ENCODE measurements around the gene WBP1L. TPM values are rescaled to one million over a fixed set of nuclear protein-coding genes. Genes with fewer than 3 reads are reported as not detected.
"Not testable (repeated sequence)": the region's sequence is repeated elsewhere in the genome, so short reads cannot be mapped to it uniquely, and the experiment has no call there.

The WBP1L gene
- total RNA-seq, 2 experiments from 2014 or later = 23.9 to 24.6 TPM

DNA sequence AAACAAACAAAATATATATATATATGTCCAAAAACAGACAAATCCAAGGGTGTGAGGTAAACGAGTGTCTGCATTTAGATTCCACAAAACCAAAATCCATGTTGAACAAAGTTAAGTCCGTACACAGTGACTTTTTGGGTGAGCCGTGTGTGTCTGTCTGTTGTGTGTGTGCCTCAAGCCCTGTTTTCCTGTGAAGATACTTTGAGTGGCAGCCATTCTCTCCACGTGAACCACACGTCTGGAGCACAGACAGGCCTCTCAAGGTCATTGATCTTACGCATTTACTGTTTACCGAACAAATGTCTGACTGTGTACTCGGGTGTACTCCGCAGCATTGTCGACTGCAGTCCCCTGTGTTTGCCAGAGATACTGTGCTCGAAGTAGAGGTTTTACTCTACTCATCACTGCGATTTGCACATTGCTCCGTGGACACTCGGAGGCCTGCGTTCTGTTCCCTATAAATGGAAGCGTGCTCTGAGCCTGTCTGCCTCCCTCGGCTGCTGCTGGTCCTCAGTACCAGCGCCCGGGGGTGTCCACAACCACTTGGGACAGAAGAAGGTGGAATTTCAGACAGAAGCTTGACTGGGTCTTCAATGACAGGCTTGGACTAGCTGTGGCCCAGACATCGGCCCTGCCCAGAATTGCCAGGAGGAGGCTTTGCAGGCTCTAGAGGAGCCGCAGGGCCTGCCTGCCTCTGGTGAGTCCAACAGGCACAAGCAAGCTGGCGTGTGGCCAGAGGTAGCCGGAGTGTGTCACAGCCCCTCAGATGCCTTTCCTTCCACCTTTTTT is 71.3 kb downstream of the WBP1L start:
- Mint-ChIP-seq H3K27me3 (no peaks in the 10 kb centered on the region), H3K27ac (no peak overlapping the region), H3K4me1 (peaks cover 32% of the 10 kb centered on the region), H3K36me3 (peaks cover 20% of the 10 kb centered on the region), H3K4me3 (no peak overlapping the region), H3K9me3 (ENCODE audit: low read depth) (no peaks in the 10 kb centered on the region)
- DNase-seq (no peak), ATAC-seq (no peak)
- CTCF ChIA-PET = interaction anchor here (1.1 kb wide), 1 partner anchor 19 kb away, joined by 3 read pairs; no protein-coding TSS in a partner anchor

DNA sequence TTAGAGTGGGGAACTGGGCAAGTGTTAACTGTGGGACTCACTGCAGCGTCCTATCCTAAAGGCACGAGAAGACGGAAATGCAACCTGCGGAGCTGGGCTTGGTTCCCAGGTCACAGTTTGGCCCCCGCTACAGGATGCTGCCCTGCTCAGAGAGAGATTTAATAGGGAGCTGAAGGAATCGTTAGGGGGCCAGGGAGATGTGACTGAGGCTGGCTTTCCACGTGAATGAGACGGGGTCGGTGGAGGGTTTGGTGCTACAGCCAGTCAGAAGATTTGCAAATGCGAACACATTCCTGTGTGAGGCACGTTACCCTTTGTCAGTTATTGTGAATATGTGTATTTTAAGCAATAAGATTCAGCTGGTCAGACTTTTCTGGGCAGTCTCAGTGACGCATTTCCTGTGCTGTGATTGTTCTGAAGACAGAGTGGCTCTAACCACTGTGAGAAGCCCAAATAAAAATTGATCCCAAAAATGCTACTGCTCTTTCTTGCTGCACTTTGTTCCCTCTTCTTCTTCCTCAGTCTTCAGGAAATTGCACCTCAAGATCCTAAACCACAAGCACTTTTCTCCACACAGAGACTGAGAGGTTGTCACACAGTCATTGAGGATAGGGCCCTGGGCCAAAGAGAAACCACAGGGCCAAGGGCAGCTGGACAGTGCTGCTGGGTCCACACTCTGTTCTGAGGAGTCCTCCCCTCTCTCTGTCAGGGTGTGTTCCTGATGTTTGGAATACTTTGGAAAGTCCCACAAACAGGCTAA is 72.2 kb downstream of the WBP1L start:
- peaks cover 17% of the 10 kb centered on the region for H3K36me3 Mint-ChIP-seq
- no peak overlapping the region for H3K27ac Mint-ChIP-seq
- peaks cover 32% of the 10 kb centered on the region for H3K4me1 Mint-ChIP-seq
- H3K9me3 Mint-ChIP-seq (ENCODE audit: low read depth) = no peaks in the 10 kb centered on the region
- CTCF ChIA-PET = interaction anchor here (0.7 to 1.1 kb wide), 2 partner anchors 10 to 18 kb away, joined by 3 read pairs; no protein-coding TSS in a partner anchor
- ATAC-seq (no peak), DNase-seq (no peak)
- no peaks in the 10 kb centered on the region for H3K27me3 Mint-ChIP-seq
- H3K4me3 Mint-ChIP-seq = no peak overlapping the region

DNA sequence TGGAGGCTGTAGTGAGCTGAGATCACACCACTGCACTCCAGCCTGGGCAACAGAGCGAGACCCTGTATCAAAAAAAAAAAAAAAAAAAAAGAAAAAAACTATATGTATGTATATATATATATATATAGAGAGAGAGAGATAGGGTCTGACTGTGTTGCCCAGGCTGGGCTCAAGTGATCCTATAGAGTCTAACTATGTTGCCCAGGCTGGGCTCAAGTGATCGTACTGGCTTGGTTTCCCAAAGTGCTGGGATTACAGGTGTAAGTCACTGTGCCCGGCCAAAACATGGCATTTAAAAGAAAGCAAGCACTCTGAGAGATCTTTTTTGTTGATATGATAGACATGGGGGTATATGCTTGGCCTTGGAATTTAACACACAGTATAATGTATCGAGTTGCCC is 73.4 kb downstream of the WBP1L start:
- CTCF ChIA-PET = interaction anchor here (0.6 to 0.7 kb wide), 2 partner anchors 8 to 11 kb away, joined by 3 read pairs; no protein-coding TSS in a partner anchor
- no peak for ATAC-seq
- peaks cover 24% of the 10 kb centered on the region for H3K4me1 Mint-ChIP-seq

DNA sequence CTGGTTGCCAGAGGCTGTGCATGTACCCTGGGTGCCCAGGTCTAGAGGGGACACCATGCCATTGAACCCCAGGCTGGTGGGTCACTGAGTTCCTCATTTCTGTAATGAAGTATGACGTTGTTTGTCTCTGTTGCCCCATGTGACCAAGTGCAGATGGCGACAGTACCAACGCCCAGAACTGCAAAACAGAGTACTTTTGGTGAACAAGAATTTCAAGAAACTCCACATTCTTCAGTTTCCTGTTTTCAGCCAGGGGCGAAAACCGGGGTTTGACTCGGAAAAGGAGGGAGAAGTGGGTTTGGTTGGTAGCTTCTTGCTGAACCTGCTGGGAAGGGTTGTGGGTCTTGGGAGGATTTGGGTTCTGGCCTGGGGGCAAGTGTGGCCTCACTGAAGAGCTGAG is 75.3 kb downstream of the WBP1L start:
- peaks cover 8% of the 10 kb centered on the region for H3K4me1 Mint-ChIP-seq
- no peak for ATAC-seq
- H3K36me3 Mint-ChIP-seq = no peaks in the 10 kb centered on the region
- CTCF ChIA-PET = interaction anchor here (1.1 kb wide), 1 partner anchor 16 kb away, joined by 3 read pairs; no protein-coding TSS in a partner anchor
- no peak overlapping the region for H3K4me3 Mint-ChIP-seq
- H3K9me3 Mint-ChIP-seq (ENCODE audit: low read depth) = no peaks in the 10 kb centered on the region
- H3K27ac Mint-ChIP-seq = no peak overlapping the region
- no peak for DNase-seq
- H3K27me3 Mint-ChIP-seq = no peaks in the 10 kb centered on the region

More for the DNA sequence above, 73.4 kb downstream of the WBP1L start:
- DNase-seq = no peak
- Mint-ChIP-seq H3K27me3 (no peaks in the 10 kb centered on the region), H3K27ac (no peak overlapping the region), H3K36me3 (peaks cover 9% of the 10 kb centered on the region), H3K4me3 (no peak overlapping the region), H3K9me3 (ENCODE audit: low read depth) (no peaks in the 10 kb centered on the region)

DNA sequence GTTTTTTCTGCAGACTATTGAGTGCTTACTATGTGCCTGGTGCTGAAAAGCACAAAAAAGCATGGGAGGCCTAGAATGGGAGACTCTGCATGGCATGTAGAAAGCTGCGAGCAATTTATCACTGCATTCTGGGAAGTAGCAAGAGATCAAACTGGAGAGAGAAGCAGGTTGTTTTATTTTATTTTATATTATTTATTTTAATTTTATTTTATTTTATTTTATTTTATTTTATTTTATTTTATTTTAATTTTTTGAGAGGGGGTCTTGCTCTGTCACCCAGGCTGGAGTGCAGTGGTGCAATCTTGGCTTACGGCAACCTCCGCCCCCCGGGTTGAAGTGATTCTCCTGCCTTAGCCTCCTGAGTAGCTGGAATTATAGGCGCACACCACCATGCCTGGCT is 76.3 kb downstream of the WBP1L start:
- H3K4me3 Mint-ChIP-seq; H3K27me3 Mint-ChIP-seq; H3K4me1 Mint-ChIP-seq; H3K9me3 Mint-ChIP-seq (ENCODE audit: low read depth); ATAC-seq; H3K27ac Mint-ChIP-seq; DNase-seq; H3K36me3 Mint-ChIP-seq: not testable (repeated sequence)
- CTCF ChIA-PET = interaction anchor here (1.1 kb wide), 1 partner anchor 17 kb away, joined by 3 read pairs; no protein-coding TSS in a partner anchor

DNA sequence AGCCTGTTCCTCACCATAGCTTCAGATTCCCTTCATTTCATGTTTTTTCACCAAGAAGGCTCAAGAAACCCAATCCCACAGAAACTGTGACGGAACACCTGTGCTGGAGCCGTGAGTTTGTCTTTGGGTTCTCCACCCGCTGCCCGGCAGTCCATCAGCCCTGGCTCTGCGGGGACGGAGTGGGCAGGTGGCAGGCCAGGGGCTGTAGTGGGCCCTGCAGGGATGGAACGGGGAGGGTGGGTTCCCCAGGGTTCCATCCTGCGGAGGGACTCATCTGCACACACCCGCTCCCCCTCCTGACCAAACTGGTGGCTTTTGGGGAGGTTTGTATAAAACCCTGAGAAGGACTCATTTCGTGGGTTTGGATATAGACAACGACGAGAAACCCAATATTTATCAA is 78.5 kb downstream of the WBP1L start:
- Mint-ChIP-seq H3K4me1 (no peaks in the 10 kb centered on the region), H3K36me3 (no peaks in the 10 kb centered on the region), H3K27me3 (peaks cover 2% of the 10 kb centered on the region), H3K9me3 (ENCODE audit: low read depth) (no peaks in the 10 kb centered on the region), H3K27ac (no peak overlapping the region), H3K4me3 (no peak overlapping the region)
- DNase-seq (no peak), ATAC-seq (no peak)
- CTCF ChIA-PET = interaction anchor here (0.8 to 1.0 kb wide), 2 partner anchors 10 to 78 kb away, joined by 3 read pairs; partner anchors contain the start of gene WBP1L

DNA sequence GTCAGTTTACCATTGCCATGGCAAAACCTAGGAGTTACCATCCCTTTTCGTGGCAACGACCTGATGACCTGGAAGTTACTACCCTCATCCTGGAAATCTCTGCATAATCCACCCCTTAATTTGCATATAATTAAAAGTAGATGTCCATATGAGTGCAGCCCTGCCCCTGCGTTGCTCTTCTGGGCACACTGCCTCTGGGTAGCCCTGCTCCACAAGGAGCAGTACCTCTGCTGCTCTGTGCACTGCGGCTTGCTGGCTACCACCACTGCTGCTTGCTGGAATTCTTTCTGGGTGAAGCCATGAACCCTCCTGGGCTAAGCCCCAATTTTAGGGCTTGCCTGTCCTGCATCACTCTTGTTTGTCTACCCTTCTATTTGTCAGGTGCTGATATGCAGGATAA is 80.9 kb downstream of the WBP1L start:
- DNase-seq (no peak), ATAC-seq (no peak)
- CTCF ChIA-PET = interaction anchor here (0.5 kb wide), 1 partner anchor 8 kb away, joined by 3 read pairs; no protein-coding TSS in a partner anchor
- H3K4me1 Mint-ChIP-seq = no peaks in the 10 kb centered on the region
- no peaks in the 10 kb centered on the region for H3K36me3 Mint-ChIP-seq
- H3K27me3 Mint-ChIP-seq = peaks cover 2% of the 10 kb centered on the region
- no peak overlapping the region for H3K27ac Mint-ChIP-seq
- no peak overlapping the region for H3K4me3 Mint-ChIP-seq
- no peaks in the 10 kb centered on the region for H3K9me3 Mint-ChIP-seq (ENCODE audit: low read depth)

DNA sequence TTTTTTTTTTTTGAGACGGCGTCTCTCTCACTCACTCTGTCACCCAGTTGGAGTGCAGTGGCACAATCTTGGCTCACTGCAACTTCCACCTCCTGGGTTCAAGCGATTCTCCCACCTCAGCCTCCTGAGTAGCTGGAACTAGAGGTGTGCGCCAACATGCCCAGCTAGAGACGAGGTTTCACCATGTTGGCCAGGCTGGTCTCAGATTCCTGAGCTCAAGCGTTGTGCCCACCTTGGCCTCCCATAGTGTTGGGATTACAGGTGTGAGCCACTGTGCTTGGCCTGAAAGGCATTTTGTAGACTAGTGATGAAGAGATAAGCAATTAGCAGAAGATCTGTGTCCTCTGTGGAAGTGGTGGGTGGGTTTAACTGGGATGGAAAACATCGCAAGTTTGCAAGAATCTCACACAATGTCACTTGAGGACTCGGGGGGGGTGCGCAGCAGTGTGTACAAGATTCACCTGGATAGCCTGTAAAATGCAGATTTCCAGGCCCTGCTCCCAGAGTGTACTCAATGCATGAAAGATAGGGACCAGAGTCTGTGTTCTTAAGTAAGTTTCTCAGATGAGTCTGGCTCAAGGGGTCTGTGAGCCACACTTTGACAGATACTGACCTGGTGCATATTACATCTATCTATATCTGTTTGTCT is 82.5 kb downstream of the WBP1L start:
- no peak overlapping the region for H3K27ac Mint-ChIP-seq
- no peak for ATAC-seq
- no peaks in the 10 kb centered on the region for H3K9me3 Mint-ChIP-seq (ENCODE audit: low read depth)
- no peaks in the 10 kb centered on the region for H3K36me3 Mint-ChIP-seq
- CTCF ChIA-PET = interaction anchor here (0.9 kb wide), 1 partner anchor 76 kb away, joined by 7 read pairs; no protein-coding TSS in a partner anchor
- no peaks in the 10 kb centered on the region for H3K4me1 Mint-ChIP-seq
- H3K27me3 Mint-ChIP-seq = peaks cover 2% of the 10 kb centered on the region
- H3K4me3 Mint-ChIP-seq = no peak overlapping the region
- no peak for DNase-seq

DNA sequence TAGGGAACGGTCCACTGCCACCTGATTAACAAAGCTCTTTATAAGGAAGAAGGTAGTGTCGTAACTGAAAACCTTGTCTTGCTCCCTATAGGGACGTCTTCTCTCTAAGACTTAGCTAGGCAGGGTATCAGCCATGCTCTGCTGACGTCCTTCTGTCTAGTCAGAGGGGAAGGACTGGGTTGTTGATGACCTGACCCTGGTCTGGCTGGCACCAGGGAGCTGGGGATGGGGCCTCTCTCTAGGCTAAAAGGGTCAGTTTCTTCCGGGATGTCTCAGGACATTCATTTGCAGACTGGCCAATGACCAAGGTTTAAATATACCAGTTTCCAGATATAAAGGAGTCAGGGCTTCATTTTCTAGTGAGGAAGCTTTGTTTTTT is 83.8 kb downstream of the WBP1L start:
- no peaks in the 10 kb centered on the region for H3K4me1 Mint-ChIP-seq
- H3K36me3 Mint-ChIP-seq = no peaks in the 10 kb centered on the region
- ATAC-seq (no peak), DNase-seq (no peak)
- H3K9me3 Mint-ChIP-seq (ENCODE audit: low read depth) = no peaks in the 10 kb centered on the region
- peaks cover 2% of the 10 kb centered on the region for H3K27me3 Mint-ChIP-seq
- H3K4me3 Mint-ChIP-seq = no peak overlapping the region
- CTCF ChIA-PET = interaction anchor here (0.8 to 1.3 kb wide), 3 partner anchors 9 to 417 kb away, joined by 3 read pairs; no protein-coding TSS in a partner anchor
- no peak overlapping the region for H3K27ac Mint-ChIP-seq

DNA sequence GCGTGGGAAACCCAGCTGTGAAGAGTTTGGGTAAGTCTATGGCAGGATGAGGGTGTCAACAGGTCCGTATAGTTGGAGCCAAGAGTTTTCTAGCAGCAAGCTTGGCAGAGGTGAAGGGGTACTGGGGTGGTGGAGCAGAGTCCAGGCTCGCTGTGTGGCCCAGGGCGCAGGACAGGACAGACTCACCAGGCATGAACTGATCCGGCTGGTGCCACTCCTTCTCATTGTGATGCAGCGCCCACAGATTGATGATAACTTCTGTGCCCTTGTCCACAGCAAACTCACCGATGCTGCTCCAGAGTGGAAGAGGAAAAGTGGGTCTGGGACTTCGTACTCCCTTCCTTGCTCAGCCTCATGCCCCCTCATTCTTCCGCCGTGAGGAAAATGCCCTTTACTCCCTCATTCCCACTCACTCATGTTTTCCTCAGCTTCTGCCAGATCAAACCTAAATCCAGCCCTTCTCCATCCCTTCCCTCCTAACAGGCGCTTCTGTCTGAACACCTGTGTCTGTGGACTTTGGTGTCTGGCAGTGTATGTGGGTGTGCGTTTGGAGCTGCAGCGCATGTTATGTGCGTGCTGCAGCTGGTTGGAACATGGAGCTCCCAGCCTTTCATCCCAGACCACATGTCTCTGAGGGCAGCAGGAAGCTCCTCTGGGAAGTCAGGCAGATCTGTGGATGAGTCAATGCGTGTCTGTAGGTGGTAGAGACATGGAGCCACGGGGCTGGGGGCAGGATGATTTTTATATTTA is 87.7 kb downstream of the WBP1L start:
- Mint-ChIP-seq H3K9me3 (ENCODE audit: low read depth) (no peaks in the 10 kb centered on the region), H3K4me3 (no peak overlapping the region), H3K27ac (no peak overlapping the region), H3K4me1 (no peaks in the 10 kb centered on the region), H3K27me3 (no peaks in the 10 kb centered on the region), H3K36me3 (no peaks in the 10 kb centered on the region)
- no peak for ATAC-seq
- DNase-seq = no peak
- CTCF ChIA-PET = interaction anchor here (0.7 to 1.0 kb wide), 3 partner anchors 36 to 156 kb away, joined by 3 to 5 read pairs (median 5); no protein-coding TSS in a partner anchor

DNA sequence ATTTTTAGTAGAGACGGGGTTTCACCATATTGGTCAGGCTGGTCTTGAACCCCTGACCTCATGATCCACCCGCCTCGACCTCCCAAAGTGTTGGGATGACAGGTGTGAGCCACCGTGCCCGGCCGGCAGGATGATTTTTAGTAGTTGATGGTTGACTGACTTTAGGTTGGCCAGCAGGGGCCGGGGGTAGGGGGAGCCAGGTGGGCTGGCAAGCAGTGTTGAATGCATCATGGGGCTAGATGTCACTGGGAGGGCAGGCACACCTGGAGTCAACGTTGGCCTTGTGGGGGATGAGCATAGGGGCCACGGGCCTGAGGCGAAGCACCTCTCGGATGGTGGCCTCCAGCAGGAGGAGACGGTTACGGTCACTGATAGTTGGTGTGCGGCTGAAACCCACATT is 88.5 kb downstream of the WBP1L start:
- no peaks in the 10 kb centered on the region for H3K9me3 Mint-ChIP-seq (ENCODE audit: low read depth)
- ATAC-seq = no peak
- no peak for DNase-seq
- no peak overlapping the region for H3K4me3 Mint-ChIP-seq
- H3K36me3 Mint-ChIP-seq = no peaks in the 10 kb centered on the region
- no peaks in the 10 kb centered on the region for H3K27me3 Mint-ChIP-seq
- no peaks in the 10 kb centered on the region for H3K4me1 Mint-ChIP-seq
- H3K27ac Mint-ChIP-seq = no peak overlapping the region
- CTCF ChIA-PET = interaction anchor here (1.0 kb wide), 2 partner anchors 69 to 71 kb away, joined by 3 to 5 read pairs; no protein-coding TSS in a partner anchor

DNA sequence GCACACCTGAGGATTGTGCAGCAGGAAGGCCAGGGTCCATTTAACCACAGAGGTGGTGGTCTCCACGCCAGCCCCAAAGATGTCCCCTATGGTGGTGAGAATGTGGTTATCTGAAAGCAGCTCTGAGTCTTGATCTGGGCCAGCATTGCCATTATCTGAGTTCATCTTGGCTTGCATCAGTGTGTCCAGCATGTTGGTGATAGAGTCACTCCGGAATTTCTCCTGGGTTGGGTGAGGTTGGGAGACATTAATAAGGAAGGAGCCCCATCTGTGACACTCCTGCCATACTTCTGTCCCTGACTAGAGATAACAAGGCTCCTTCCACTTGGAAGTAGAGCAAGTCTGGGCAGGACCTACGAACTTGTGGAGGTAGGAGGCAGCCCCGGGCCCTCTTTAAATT is 89.2 kb downstream of the WBP1L start:
- Mint-ChIP-seq H3K9me3 (ENCODE audit: low read depth) (no peaks in the 10 kb centered on the region), H3K27me3 (peaks cover under 1% of the 10 kb centered on the region), H3K4me3 (no peak overlapping the region), H3K36me3 (no peaks in the 10 kb centered on the region), H3K4me1 (no peaks in the 10 kb centered on the region), H3K27ac (no peak overlapping the region)
- ATAC-seq (no peak), DNase-seq (no peak)
- CTCF ChIA-PET = interaction anchor here (1.0 kb wide), 1 partner anchor 70 kb away, joined by 3 read pairs; no protein-coding TSS in a partner anchor

All from activated CD8-positive, alpha-beta memory T cell treated with anti-CD3 and anti-CD28 coated beads, Interleukin-2, amount 10 ng/mL, durations not matched to agents 7 days and 5 days (primary cell).